Mucosa of descending colon (tissue), 3 donors: ENCODE data around the gene DCHS2. TPM values are rescaled to one million over a fixed set of nuclear protein-coding genes. Genes with fewer than 3 reads are reported as not detected.

Experiments used
- ATAC-seq: fragments of 200-7000 bp; cut with Tn5 transposase; one replicate; pipeline ENCODE4 v1.9.1; 2020; ENCODE audit warnings: mild to moderate bottlenecking, moderate library complexity
- DNase-seq, 3 donors: peaks; one replicate each; pipeline ENCODE4 v3.0.0-alpha.2; 2020
- H3K36me3 ChIP-seq: fragments of 200-600 bp; one replicate; pipeline ENCODE4 v1.8.0; 2021; ENCODE audit warnings: low read depth, mild to moderate bottlenecking
- H3K4me1 ChIP-seq: fragments of 200-600 bp; one replicate; pipeline ENCODE4 v1.8.0; 2021; ENCODE audit warnings: low read depth, mild to moderate bottlenecking
- H3K4me3 ChIP-seq: fragments of 200-600 bp; one replicate; pipeline ENCODE4 v1.8.0; 2021; ENCODE audit warnings: mild to moderate bottlenecking
- H3K9me3 ChIP-seq: fragments of 200-600 bp; one replicate; pipeline ENCODE4 v1.8.0; 2021; ENCODE audit warnings: mild to moderate bottlenecking
- CTCF ChIP-seq: fragments of 200-600 bp; IDR thresholded peaks from one replicate; pipeline ENCODE4 v1.8.0; 2022; ENCODE audit warnings: antibody characterized with exemption, mild to moderate bottlenecking
- intact Hi-C, 2 donors: fragments of 100-400 bp; cut with DNase I in 1 of 2; cut with micrococcal nuclease in 1 of 2; formaldehyde crosslinking; loops; one replicate each; pipeline versions ENCODE4 v1.11.0 to v1.11.1; 2022; cut with DNase I, micrococcal nuclease
- total RNA-seq, 3 donors: library from RNA; stranded (reverse); fragmentation: NEBNext Ultra II Directional in 2 of 3; extraction: Animal tissue kit (Norgen Biotek cat#: 25700) in 2 of 3; gene quantifications; one replicate each; pipeline versions ENCODE4 v1.2.1 to v1.2.4, GENCODE V29; 2021 to 2023
- donor health status: DM: no; HTN: no; CAD: no; lungs with moderate emphysema.
- donor health status: DM: no; HTN: no; CAD: no.
- donor health status: DM: no; HTN: yes; CAD: no.

The DCHS2 gene
- total RNA-seq, 3 donors from 2014 or later = 0.58 to 9.6 (median 1.1) TPM

GRCh38 chr4:154422152-154422551 is 69.4 kb downstream of the DCHS2 start:
- H3K9me3 ChIP-seq = no peaks in the 10 kb centered on the region
- no peak for TF ChIP-seq CTCF
- no peaks in the 10 kb centered on the region for H3K36me3 ChIP-seq
- no peak overlapping the region for H3K4me3 ChIP-seq
- peaks cover 4% of the 10 kb centered on the region for H3K4me1 ChIP-seq
- intact Hi-C loops = no loop called here
- DNase-seq = no peak
- ATAC-seq = no peak

GRCh38 chr4:154421618-154422017 is 70.0 kb downstream of the DCHS2 start:
- H3K9me3 ChIP-seq = no peaks in the 10 kb centered on the region
- H3K4me1 ChIP-seq = peaks cover 4% of the 10 kb centered on the region
- DNase-seq (no peak), ATAC-seq (no peak)
- H3K4me3 ChIP-seq = no peak overlapping the region
- H3K36me3 ChIP-seq = no peaks in the 10 kb centered on the region
- intact Hi-C loops = no loop called here
- TF ChIP-seq CTCF = no peak

GRCh38 chr4:154417373-154417673 is 74.3 kb downstream of the DCHS2 start:
- ATAC-seq (no peak), DNase-seq (no peak)
- Histone ChIP-seq H3K9me3 (no peaks in the 10 kb centered on the region), H3K4me1 (no peaks in the 10 kb centered on the region), H3K4me3 (no peak overlapping the region), H3K36me3 (no peaks in the 10 kb centered on the region)
- no peak for TF ChIP-seq CTCF
- intact Hi-C loops = no loop called here

- no peaks in the 10 kb centered on the region for H3K36me3 ChIP-seq
- intact Hi-C loops = no loop called here
- H3K4me3 ChIP-seq = no peak overlapping the region
- ATAC-seq (peak; percentile 36), DNase-seq (peak in 2 of 3 donors; percentile 34 to 40)
- no peak for TF ChIP-seq CTCF
- H3K9me3 ChIP-seq = no peaks in the 10 kb centered on the region
- H3K4me1 ChIP-seq = no peaks in the 10 kb centered on the region
These were observed 75.4 kb downstream of the DCHS2 start for GRCh38 chr4:154416190-154416547.

DNA sequence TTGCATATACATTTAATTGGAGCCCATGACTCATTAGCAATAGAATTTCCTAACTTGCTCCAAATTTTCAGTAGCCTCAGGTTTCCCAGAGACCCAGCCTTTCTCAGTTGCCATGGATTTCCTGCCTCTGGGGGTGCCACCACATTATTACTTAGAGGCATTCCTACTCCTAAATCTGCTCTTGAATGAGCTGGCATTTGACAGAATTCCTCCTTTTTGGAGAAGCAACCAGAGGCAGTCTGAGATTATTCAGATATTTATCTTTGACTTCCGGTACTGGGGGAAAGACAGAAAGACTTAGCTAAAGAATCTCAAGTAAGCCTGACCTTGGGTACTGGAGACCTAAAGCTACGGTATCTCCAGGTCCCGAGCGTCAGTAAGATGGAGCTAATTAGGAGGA is 76.3 kb downstream of the DCHS2 start:
- no peak overlapping the region for H3K4me3 ChIP-seq
- no peaks in the 10 kb centered on the region for H3K9me3 ChIP-seq
- H3K4me1 ChIP-seq = no peaks in the 10 kb centered on the region
- TF ChIP-seq CTCF = no peak
- ATAC-seq = no peak
- intact Hi-C loops = no loop called here
- no peaks in the 10 kb centered on the region for H3K36me3 ChIP-seq
- DNase-seq = no peak

GRCh38 chr4:154414796-154415195 is 76.8 kb downstream of the DCHS2 start:
- no peak for TF ChIP-seq CTCF
- Histone ChIP-seq H3K9me3 (no peaks in the 10 kb centered on the region), H3K4me3 (no peak overlapping the region), H3K36me3 (no peaks in the 10 kb centered on the region), H3K4me1 (no peaks in the 10 kb centered on the region)
- ATAC-seq (no peak), DNase-seq (no peak)
- intact Hi-C loops = no loop called here
